GM18861 (cell line): ENCODE measurements around the gene CLCN3.
"Not testable (repeated sequence)": the region's sequence is repeated elsewhere in the genome, so short reads cannot be mapped to it uniquely, and the experiment has no call there.

Source experiments
- ATAC-seq: cut with Tn5 transposase; IDR thresholded peaks from one replicate; pipeline ENCODE4 v1.9.1; 2021; ENCODE audit not compliant: unreplicated experiment

The CLCN3 gene

GRCh38 chr4:169619958-169620879, at the start of gene CLCN3:
CLCN3 (plus strand) TSS chr4:169620578; CDS start chr4:169635929, 15,351 bp downstream.
- ATAC-seq, result peak; percentile 82

- not testable (repeated sequence) for ATAC-seq
Measured at GRCh38 chr4:169571012-169571411, 49.4 kb upstream of the CLCN3 start.

GRCh38 chr4:169571435-169571834, 48.9 kb upstream of the CLCN3 start:
- ATAC-seq, result no peak

- peak; percentile 57 for ATAC-seq
Measured at GRCh38 chr4:169573889-169574288, 46.5 kb upstream of the CLCN3 start.

DNA sequence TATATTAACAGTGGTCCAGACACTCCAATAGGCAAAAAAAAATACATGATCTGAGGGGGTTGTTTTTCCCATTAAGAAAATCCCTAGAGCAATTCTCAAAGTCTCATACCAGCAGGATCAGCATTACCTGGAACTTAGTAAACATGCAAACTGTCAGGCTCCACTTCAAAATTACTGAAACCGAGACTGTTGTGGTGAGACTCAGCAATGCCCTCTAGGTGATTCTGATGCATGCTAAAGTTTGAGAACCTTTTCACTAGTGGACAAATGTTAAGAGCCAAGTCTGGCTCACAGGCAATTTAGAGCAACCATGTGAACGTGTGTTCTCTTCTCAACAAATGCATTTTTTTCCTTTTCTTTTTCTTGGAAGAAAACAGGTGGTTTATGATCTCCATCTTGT, 38.2 kb upstream of the CLCN3 start:
- peak; percentile 93 for ATAC-seq

DNA sequence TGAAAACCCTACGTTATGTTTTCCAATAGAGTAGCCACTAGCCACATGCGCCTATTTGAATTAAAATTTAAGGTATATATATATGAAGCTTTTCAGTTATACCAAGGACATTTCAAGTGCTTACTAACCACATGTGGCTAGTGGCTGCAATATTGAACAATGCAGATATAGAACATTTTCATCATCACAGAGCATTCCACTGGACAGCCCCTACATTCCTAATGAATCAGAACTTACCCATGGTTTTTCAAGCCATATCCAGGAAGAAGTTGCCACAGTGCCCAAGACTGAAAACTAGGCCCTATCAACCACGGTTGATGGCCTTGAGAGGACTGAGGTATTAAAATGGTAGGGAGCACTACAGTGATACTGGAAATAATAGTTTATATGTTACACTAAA, 37.7 kb upstream of the CLCN3 start:
- no peak for ATAC-seq

- no peak for ATAC-seq
Measured at GRCh38 chr4:169583563-169583962, 36.8 kb upstream of the CLCN3 start.

GRCh38 chr4:169593050-169593560, 27.3 kb upstream of the CLCN3 start:
- no peak for ATAC-seq

DNA sequence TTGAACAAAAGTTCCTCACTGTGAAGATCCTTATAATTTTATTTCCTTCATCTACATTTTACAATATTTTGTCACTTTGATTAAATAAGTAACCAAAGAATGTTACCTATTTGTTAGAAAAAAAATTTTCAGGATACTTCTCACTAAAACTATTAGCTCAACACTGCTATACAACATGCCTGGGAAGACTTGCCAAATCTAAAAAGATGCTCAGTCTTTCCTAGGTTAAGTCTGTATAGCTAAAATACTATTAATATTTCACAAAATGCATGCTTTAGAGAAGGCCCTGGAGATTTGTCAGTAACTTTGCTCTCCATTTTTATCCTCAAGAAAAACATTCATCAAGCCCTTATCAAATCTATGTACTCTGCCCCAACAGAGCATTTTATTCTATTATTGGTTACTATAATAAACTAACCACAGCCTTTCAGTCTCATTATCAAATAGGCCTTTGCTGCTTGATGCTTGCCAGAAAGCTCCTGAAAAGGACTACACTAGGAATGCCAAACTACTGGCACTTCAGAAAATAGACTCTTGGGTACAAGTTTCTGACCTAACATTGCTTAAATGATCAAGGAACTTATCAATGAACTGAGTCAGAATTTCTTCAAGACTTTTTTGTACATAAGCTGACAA, 25.7 kb upstream of the CLCN3 start:
- no peak for ATAC-seq

DNA sequence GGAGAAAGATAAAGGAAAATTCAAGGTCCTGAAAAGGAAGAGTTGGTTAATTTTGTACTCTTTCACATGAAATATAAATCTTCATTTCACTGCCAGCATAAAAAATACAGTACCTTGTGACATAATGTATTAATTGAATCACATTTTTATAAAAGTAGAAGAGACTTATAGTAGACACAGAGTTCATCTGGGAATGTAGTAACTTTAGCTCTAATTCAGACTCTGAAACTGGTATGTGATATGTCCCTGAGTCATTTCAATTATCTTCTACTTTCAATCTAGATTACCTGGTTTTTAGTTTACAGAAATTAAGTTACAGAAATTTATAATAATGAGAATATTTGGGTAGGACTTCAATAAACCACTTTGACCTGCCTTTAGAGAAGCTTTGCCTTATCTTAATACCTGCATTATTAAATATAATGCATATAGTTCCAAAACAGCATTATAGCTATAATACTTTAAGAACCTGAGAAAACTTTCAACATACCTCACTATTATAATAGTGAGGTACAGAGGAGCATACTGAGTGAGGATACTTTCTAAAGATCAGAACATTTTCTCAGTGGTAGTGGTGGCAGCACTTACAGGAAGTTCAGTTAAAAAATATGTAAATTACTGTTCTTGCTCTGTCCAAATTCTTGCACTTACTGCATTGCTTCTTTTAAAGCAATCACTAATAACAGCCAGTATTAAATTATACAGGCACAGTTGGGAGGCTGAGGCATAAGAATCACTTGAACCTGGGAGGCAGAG, 19.2 kb upstream of the CLCN3 start:
- no peak for ATAC-seq

GRCh38 chr4:169603312-169603711, 17.1 kb upstream of the CLCN3 start:
- no peak for ATAC-seq

- ATAC-seq, result peak; percentile 56
Measured at GRCh38 chr4:169604131-169604900, 16.1 kb upstream of the CLCN3 start.

DNA sequence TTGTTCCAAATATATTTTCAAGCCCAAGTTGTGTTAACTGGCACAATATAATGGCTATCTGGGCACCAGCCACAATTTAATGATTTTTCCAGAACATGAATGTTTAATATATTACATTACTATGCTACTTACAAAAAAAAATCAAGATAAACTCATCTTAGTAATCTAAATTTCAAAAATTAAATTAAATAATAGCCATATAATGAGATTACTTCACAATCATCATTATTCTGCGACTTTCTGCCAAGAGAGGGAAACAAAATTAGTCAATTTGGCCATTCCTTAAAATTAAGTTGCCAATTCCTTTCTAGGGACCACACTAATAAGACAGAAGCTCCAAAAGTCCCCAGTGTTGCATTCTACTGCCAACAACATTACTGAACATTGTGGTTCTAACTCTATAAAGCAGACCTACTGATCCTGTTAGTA, 15.5 kb upstream of the CLCN3 start:
- no peak for ATAC-seq

GRCh38 chr4:169611157-169611556, 9.2 kb upstream of the CLCN3 start:
- ATAC-seq, result no peak

DNA sequence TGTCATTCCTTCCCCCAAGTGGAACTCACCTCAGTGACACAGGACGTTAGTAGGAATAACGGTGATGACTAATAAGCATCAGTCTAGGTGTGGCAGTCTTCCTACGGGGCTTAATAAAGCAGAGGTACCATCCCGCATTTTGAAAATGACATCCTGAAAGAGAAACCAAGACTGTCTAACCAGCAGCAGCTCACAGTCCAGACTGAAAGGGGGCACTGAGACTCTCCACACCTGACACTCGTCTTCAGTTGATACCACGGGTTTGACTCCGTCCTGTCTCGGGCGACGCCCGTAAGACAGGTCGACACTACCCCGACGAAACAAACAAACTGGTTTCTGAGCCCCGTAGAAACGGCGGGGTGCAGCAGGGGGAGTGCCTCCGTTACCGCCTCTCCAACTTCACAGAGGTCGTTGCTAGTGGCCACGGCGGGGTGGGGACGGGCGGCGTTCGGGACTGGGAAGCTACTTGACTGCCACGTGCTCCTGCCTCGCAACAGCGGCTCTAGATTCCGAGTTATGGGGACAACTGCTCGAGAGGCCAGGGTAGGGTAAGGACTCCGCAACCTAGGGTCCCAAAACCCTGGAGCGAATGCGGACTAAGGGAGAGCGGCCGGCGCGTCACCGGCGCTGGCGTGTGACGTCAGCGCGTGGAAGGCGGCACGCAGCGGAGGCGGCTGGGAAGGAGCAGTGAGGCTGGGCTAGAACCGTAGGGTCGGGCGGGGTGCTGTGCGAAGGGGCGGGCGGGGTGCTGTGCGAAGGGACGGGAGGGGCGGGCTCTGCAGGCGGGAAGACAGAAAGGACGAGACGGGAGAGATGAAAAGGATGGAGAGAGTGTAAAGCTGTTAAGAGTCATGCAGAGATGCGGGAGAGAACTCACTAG, 8.1 kb upstream of the CLCN3 start, which contains the start of gene NEK1:
TSS of gene NEK1 (minus strand) at position 593 of the 880 bp plus-strand sequence. CDS start 9,953 bp downstream, outside the sequence.
- ATAC-seq, result peak; percentile 88

DNA sequence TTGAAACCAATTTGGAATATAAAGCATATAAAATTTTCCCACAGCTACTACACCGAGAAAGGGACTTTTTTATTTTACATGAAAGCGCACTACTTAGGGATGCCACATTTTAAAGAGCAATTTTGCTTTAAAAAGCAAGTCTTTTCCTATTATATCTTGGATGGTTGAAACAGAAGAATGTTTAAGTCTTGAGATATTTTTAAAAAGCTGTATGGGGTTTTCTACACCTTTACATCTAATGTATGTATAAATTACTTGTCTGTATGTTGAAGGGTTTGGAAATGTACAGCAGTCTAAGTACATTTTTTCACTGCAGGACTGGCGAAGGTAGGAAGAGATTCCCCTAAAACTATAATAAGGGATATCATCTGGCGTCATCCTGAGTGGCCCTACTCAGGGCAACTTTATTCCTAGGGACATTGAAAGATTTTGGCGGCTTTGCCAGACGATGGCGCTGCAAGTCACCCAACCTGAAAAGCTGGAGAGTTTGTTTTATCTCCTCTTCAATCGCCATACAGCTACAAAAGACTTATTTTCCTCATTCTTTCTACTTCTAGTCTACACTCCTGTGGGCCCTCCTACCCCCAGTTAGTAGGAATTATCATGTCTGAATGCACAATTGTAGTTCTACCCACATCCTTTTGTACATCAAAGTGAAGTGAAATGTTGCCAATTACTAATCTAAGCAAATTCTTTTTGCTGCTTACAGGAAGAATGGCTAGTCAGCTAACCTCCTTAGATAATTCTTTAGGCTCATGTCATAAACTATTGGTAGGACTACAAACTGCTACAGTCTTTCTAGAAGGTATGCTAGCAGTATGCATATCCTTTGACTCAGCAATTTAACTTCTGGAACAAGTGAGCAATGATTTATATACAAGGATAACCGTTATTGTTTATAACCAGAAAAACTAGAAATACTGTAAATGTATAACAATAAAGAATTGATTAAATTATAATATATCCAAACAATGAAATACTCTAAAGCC, 7.2 kb upstream of the CLCN3 start:
- ATAC-seq, result peak; percentile 41

DNA sequence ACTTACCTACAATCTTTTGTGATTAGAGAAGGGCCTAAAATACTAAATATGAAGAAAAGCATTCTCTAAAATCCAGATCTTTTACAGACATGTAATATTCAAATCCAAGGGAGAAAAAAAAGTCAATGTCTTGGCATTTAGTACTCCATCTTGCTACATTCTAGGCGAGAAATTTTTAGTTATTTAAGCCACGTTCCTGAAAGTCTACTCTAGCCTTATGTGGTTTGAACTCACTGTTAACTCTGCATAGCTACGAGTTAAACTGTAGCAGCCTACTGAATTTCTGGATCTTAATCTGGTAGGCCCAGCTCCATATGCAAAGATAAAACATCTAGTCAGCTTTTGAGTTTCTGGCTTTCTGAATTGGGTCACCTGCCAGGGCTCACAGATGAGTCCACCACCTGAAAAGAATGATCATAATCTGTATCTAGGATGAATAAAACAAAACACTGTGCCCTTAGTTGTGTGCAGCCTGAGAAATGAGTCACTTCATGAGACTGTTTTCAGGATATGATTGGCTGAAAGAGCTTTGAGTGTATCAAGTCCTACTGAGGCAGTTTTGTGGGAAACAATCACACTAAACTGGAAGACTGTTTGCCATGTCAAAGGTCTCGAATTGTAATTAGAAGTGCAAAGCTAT, 4.8 kb upstream of the CLCN3 start:
- ATAC-seq, result no peak

DNA sequence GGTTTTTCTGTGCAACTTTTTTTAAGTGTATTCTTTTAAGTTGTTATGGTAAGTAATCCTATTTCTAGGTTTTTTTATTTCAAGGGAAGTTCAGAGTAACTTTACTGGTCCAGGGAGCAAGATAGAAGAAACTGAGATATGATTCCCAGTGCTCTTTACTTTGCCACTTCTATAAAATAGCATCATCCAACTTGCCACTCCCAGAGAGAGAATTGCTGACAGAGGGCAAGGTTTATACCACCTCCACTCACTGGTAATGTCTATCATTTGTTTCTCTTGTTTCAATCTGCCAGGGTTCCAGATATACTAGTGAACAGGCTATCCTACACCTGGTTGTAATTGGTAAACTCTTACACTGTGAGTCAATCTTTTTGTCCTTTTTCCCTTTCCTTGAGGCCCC, 3.5 kb upstream of the CLCN3 start:
- ATAC-seq, result no peak
